ENCODE data around the gene CUL1.

DNA sequence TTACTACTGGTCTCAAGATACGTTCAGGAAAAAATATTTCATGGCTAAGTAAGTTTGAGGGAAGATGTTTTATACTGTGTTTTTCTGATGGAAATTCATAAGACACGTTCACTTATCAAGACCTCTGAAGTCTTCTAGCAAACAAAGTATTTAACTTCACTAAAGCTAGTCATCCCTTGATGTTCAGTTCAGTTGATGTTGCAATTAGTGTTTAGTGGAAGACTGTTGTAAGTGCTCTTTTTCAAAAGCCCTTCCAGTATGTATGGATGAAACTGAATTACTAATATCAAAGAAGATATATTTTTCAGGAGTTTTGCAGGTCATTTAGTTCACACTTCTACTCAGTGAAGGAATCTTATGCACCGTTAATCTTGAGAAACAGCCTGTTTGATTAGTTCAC is 25.1 kb downstream of the CUL1 start:
- TF ChIP-seq CTCF (IDR thresholded peaks at IDR 0.05) (no peak), POLR2A (IDR thresholded peaks at IDR 0.05) (no peak)

All from gastroesophageal sphincter (tissue), 3 donors.